ENCODE data around the gene PRKCB. TPM values are rescaled to one million over a fixed set of nuclear protein-coding genes. Genes with fewer than 3 reads are reported as not detected.
A peak's percentile ranks its signal among the peaks of the same experiment; 100 is the strongest.

The PRKCB gene
- total and polyA plus RNA-seq, 2 experiments from 2014 or later, result 0.70 to 0.92 TPM

DNA sequence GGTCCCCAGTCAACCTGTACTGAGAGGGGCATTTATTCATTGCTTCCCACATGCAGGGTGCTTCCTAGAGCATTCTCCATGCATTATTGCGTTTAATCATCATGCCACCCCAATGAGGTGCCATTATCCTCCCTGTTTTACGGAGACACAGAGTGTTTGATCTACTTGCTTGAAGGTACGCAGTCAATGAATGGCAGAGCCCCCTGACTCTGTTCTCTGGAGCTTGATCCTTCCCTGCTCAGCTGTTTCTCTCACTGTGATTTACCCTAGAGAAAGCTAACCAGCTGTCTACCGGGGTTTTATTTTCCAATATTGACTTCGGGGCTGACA is 117.2 kb downstream of the PRKCB start:
- no peaks in the 10 kb centered on the region for H3K9me2 ChIP-seq (replicated peaks; ENCODE audit: insufficient read depth)
- H3K9me3 ChIP-seq (ENCODE audit: low read depth), result no peaks in the 10 kb centered on the region
- WGBS (ENCODE audit: low lambda C conversion rate, missing lambda C conversion rate), result 85% methylated on average over 5 of the region's 5 CpGs
- H3K36me3 ChIP-seq (replicated peaks; ENCODE audit: insufficient read depth, low read depth), result no peaks in the 10 kb centered on the region
- H3K79me2 ChIP-seq, result no peaks in the 10 kb centered on the region
- no peak overlapping the region for H2AFZ ChIP-seq
- DNase-seq (ENCODE audit: low spot score), result no peak
- H3K4me3 ChIP-seq, result no peak overlapping the region
- peak overlapping the region; percentile 20 for H3K27ac ChIP-seq
- H3K4me1 ChIP-seq (ENCODE audit: insufficient read depth), result no peaks in the 10 kb centered on the region
- peaks cover 3% of the 10 kb centered on the region for H3K27me3 ChIP-seq
- no peaks in the 10 kb centered on the region for H4K20me1 ChIP-seq (ENCODE audit: insufficient read depth, poor library complexity, severe bottlenecking)
- peak overlapping the region; percentile 67 for H3K4me2 ChIP-seq
- TF ChIP-seq EZH2phosphoT487 (IDR thresholded peaks at IDR 0.05; ENCODE audit: low read depth, severe bottlenecking, unreplicated experiment) (no peak), EZH2 (IDR thresholded peaks at IDR 0.05; ENCODE audit: borderline replicate concordance) (no peak)
- TF ChIP-seq, protein P1, sequence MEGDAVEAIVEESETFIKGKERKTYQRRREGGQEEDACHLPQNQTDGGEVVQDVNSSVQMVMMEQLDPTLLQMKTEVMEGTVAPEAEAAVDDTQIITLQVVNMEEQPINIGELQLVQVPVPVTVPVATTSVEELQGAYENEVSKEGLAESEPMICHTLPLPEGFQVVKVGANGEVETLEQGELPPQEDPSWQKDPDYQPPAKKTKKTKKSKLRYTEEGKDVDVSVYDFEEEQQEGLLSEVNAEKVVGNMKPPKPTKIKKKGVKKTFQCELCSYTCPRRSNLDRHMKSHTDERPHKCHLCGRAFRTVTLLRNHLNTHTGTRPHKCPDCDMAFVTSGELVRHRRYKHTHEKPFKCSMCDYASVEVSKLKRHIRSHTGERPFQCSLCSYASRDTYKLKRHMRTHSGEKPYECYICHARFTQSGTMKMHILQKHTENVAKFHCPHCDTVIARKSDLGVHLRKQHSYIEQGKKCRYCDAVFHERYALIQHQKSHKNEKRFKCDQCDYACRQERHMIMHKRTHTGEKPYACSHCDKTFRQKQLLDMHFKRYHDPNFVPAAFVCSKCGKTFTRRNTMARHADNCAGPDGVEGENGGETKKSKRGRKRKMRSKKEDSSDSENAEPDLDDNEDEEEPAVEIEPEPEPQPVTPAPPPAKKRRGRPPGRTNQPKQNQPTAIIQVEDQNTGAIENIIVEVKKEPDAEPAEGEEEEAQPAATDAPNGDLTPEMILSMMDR (IDR thresholded peaks at IDR 0.05; ENCODE audit: poor library complexity), result no peak

DNA sequence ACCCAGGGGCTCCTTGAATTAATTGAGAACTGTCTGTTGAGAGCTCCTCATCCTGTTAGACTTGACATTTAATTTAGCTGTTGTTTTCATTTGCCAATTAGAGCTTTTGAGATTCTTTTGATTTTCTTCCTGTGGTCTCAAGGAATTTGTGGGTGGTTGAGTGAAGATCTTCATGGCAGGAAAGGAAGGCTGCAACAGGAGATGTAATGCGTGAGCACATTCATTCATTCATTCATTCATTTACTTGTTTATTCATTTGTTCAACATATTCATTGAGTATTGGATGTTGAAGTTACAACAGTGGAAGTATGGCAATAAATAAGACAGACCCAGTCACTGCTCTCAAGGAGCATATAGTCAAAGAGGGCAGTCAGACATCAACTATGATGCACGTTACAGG is 117.7 kb downstream of the PRKCB start:
- Histone ChIP-seq H3K9me2 (replicated peaks; ENCODE audit: insufficient read depth) (no peaks in the 10 kb centered on the region), H3K4me1 (ENCODE audit: insufficient read depth) (no peaks in the 10 kb centered on the region), H3K27ac (no peak overlapping the region), H3K4me2 (no peak overlapping the region), H4K20me1 (ENCODE audit: insufficient read depth, poor library complexity, severe bottlenecking) (no peaks in the 10 kb centered on the region), H3K9me3 (ENCODE audit: low read depth) (no peaks in the 10 kb centered on the region), H3K4me3 (no peak overlapping the region), H3K36me3 (replicated peaks; ENCODE audit: insufficient read depth, low read depth) (no peaks in the 10 kb centered on the region), H3K27me3 (peaks cover 3% of the 10 kb centered on the region), H2AFZ (no peak overlapping the region), H3K79me2 (no peaks in the 10 kb centered on the region)
- DNase-seq (ENCODE audit: low spot score), result no peak
- TF ChIP-seq, protein P1 (IDR thresholded peaks at IDR 0.05; ENCODE audit: poor library complexity), result no peak
- TF ChIP-seq EZH2phosphoT487 (IDR thresholded peaks at IDR 0.05; ENCODE audit: low read depth, severe bottlenecking, unreplicated experiment), result no peak
- WGBS (ENCODE audit: low lambda C conversion rate, missing lambda C conversion rate), result 86% methylated on average over 2 of the region's 2 CpGs

DNA sequence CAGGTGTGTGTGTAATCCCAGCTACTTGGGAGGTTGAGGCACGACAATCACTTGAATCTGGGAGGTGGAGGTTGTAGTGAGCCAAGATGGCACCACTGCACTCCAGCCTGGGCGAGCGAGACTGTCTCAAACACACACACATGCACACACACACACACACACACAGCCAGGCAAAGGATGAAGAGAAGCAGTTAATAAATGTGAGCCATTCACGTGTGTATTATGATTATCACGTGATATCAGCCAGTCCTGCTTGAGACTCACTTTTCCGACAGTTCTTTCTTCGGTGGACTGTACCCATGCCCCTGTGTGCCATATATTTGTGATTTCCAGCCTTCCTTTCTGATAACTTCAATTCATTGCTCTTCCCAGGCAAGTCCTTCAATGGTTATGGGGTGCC is 119.3 kb downstream of the PRKCB start:
- H3K9me3 ChIP-seq (ENCODE audit: low read depth), result no peaks in the 10 kb centered on the region

More for the DNA sequence above, 119.3 kb downstream of the PRKCB start:
- Histone ChIP-seq H3K27me3 (peaks cover 3% of the 10 kb centered on the region), H3K4me3 (no peak overlapping the region), H3K4me1 (ENCODE audit: insufficient read depth) (no peaks in the 10 kb centered on the region), H3K27ac (no peak overlapping the region), H4K20me1 (ENCODE audit: insufficient read depth, poor library complexity, severe bottlenecking) (no peaks in the 10 kb centered on the region), H3K9me2 (replicated peaks; ENCODE audit: insufficient read depth) (no peaks in the 10 kb centered on the region), H3K4me2 (no peak overlapping the region), H3K36me3 (replicated peaks; ENCODE audit: insufficient read depth, low read depth) (no peaks in the 10 kb centered on the region), H3K79me2 (no peaks in the 10 kb centered on the region), H2AFZ (no peak overlapping the region)
- DNase-seq (ENCODE audit: low spot score), result no peak
- TF ChIP-seq EZH2phosphoT487 (IDR thresholded peaks at IDR 0.05; ENCODE audit: low read depth, severe bottlenecking, unreplicated experiment), result no peak
- TF ChIP-seq, protein P1 (IDR thresholded peaks at IDR 0.05; ENCODE audit: poor library complexity), result no peak
- TF ChIP-seq EZH2 (IDR thresholded peaks at IDR 0.05; ENCODE audit: borderline replicate concordance), result no peak
- WGBS (ENCODE audit: low lambda C conversion rate, missing lambda C conversion rate), result 81% methylated on average over 7 of the region's 7 CpGs
